GM23338 (cell line): Measurements from ENCODE around the gene APOL6. TPM values are rescaled to one million over a fixed set of nuclear protein-coding genes. Genes with fewer than 3 reads are reported as not detected.
A peak's percentile ranks its signal among the peaks of the same experiment; 100 is the strongest.

Source experiments
- ATAC-seq: fragments of 200-7000 bp; cut with Tn5 transposase; 3 replicates; pipeline ENCODE4 v1.9.1; 2020
- DNase-seq: peaks from one replicate; pipeline ENCODE4 v3.0.0-alpha.2; 2015; ENCODE audit warnings: low spot score
- H2AFZ ChIP-seq: fragments of 200-600 bp; sonication (generic); 2 replicates; pipeline ENCODE4 v1.8.0; 2016; ENCODE audit warnings: antibody characterized with exemption, mild to moderate bottlenecking, moderate library complexity
- H3F3A ChIP-seq: fragments of 200-600 bp; sonication (generic); replicated peaks from 2 replicates; pipeline ENCODE4 v1.8.0; 2017; ENCODE audit warnings: antibody characterized with exemption, mixed run types, low read depth
- H3K27ac ChIP-seq: fragments of 200-600 bp; sonication (generic); 2 replicates; pipeline ENCODE4 v1.6.1; 2016; ENCODE audit warnings: low read depth
- H3K27me3 ChIP-seq: fragments of 200-600 bp; sonication (generic); 2 replicates; pipeline ENCODE4 v1.8.0; 2016; ENCODE audit warnings: mild to moderate bottlenecking, mixed run types, moderate library complexity; ENCODE audit not compliant: insufficient read depth
- H3K36me3 ChIP-seq: fragments of 200-600 bp; sonication (generic); 2 replicates; pipeline ENCODE4 v1.8.0; 2016; ENCODE audit warnings: mild to moderate bottlenecking; ENCODE audit not compliant: insufficient read depth
- H3K4me1 ChIP-seq: fragments of 200-600 bp; sonication (generic); 2 replicates; pipeline ENCODE4 v1.8.0; 2016; ENCODE audit warnings: mild to moderate bottlenecking, moderate library complexity; ENCODE audit not compliant: insufficient read depth
- H3K4me2 ChIP-seq: fragments of 200-600 bp; sonication (generic); 2 replicates; pipeline ENCODE4 v1.7.1; 2017; ENCODE audit warnings: mixed run types
- H3K4me3 ChIP-seq: fragments of 200-600 bp; sonication (generic); 2 replicates; pipeline ENCODE4 v1.6.1; 2016; ENCODE audit warnings: mixed run types
- H3K79me2 ChIP-seq: fragments of 200-600 bp; sonication (generic); replicated peaks from 2 replicates; pipeline ENCODE4 v1.8.0; 2017; ENCODE audit warnings: mild to moderate bottlenecking; ENCODE audit not compliant: insufficient read depth
- H3K9me2 ChIP-seq: fragments of 200-600 bp; sonication (generic); 2 replicates; pipeline ENCODE4 v1.8.0; 2017; ENCODE audit not compliant: insufficient read depth
- H4K20me1 ChIP-seq: fragments of 200-600 bp; sonication (generic); replicated peaks from 2 replicates; pipeline ENCODE4 v1.8.0; 2017; ENCODE audit warnings: mild to moderate bottlenecking; ENCODE audit not compliant: insufficient read depth
- H3K27ac Mint-ChIP-seq: 2 replicates; pipeline ENCODE4 v1.8.0; 2020; ENCODE audit warnings: inconsistent platforms, mild to moderate bottlenecking, moderate library complexity, mixed read lengths
- H3K27me3 Mint-ChIP-seq: 3 replicates; pipeline ENCODE4 v1.8.0; 2022; ENCODE audit warnings: low read depth, mild to moderate bottlenecking, moderate library complexity, mixed read lengths, inconsistent platforms; ENCODE audit not compliant: insufficient read depth, poor library complexity
- H3K36me3 Mint-ChIP-seq: 3 replicates; pipeline ENCODE4 v1.8.0; 2021; ENCODE audit warnings: low read depth, mild to moderate bottlenecking, inconsistent platforms, moderate library complexity, mixed read lengths
- H3K4me1 Mint-ChIP-seq: 3 replicates; pipeline ENCODE4 v1.8.0; 2020; ENCODE audit warnings: mild to moderate bottlenecking, inconsistent platforms, mixed read lengths
- H3K4me3 Mint-ChIP-seq: 3 replicates; pipeline ENCODE4 v1.8.0; 2021; ENCODE audit warnings: moderate library complexity, mild to moderate bottlenecking, inconsistent platforms, mixed read lengths
- H3K9me3 Mint-ChIP-seq: 3 replicates; pipeline ENCODE4 v1.8.0; 2020; ENCODE audit warnings: moderate library complexity, mild to moderate bottlenecking, inconsistent platforms, mixed read lengths
- CREB1 ChIP-seq: fragments of 250-450 bp; sonication (Bioruptor Pico); IDR thresholded peaks from 2 replicates; pipeline ENCODE4 v1.5.0; 2020; ENCODE audit warnings: low read depth, mild to moderate bottlenecking, moderate library complexity
- EZH2phosphoT487 ChIP-seq: fragments of 200-600 bp; sonication (generic); IDR thresholded peaks from one replicate; pipeline ENCODE4 v1.8.1; 2018; ENCODE audit warnings: antibody characterized with exemption; ENCODE audit not compliant: unreplicated experiment
- JUNB ChIP-seq: IDR thresholded peaks from one replicate; pipeline ENCODE4 v1.6.1; 2016; ENCODE audit warnings: antibody characterized with exemption; ENCODE audit not compliant: unreplicated experiment
- NANOG ChIP-seq: IDR thresholded peaks from 2 replicates; pipeline ENCODE4 v1.6.1; 2016; ENCODE audit warnings: antibody characterized with exemption, borderline replicate concordance
- POLR2AphosphoS5 ChIP-seq: IDR thresholded peaks from 2 replicates; pipeline ENCODE4 v1.6.1; 2016; ENCODE audit warnings: antibody characterized with exemption, low read depth
- STAT1 ChIP-seq: IDR thresholded peaks from one replicate; pipeline ENCODE4 v1.6.1; 2016; ENCODE audit warnings: antibody characterized with exemption; ENCODE audit not compliant: unreplicated experiment
- ZNF114 ChIP-seq: fragments of 250-450 bp; sonication (Bioruptor Pico); IDR thresholded peaks from 2 replicates; pipeline ENCODE4 v1.5.0; 2020; ENCODE audit warnings: mild to moderate bottlenecking, moderate library complexity
- ZNF331 ChIP-seq: fragments of 250-450 bp; sonication (Bioruptor Pico); IDR thresholded peaks from 2 replicates; pipeline ENCODE4 v1.5.0; 2020; ENCODE audit warnings: low read depth, mild to moderate bottlenecking, moderate library complexity
- polyA plus RNA-seq: library from polyadenylated mRNA; unstranded; fragments of >200 nt; fragmentation: Nextera tagmentation; extraction: Ambion mirVana; gene quantifications from 2 replicates; pipeline ENCODE4 v1.2.1, GENCODE V29; 2016
- total RNA-seq: library from RNA; depleted of rRNA; stranded (reverse); fragments of >200 nt; shearing (Covaris generic); gene quantifications from 2 replicates; pipeline ENCODE4 v1.2.3, GENCODE V29; 2014
- TF ChIP-seq, protein P1 (sequence below), 2 experiments: fragments of 200-600 bp in 1 of 2; sonication (generic) in 1 of 2; conservative IDR thresholded peaks; 2 replicates each; pipeline versions ENCODE4 v1.5.1 to v1.6.1; 2016 to 2017; ENCODE audit warnings: antibody characterized with exemption in 2 of 2, low read depth in 2 of 2, mild to moderate bottlenecking in 2 of 2, moderate library complexity in 1 of 2
- TF ChIP-seq, protein P2 (sequence below): IDR thresholded peaks from 2 replicates; pipeline ENCODE4 v1.6.1; 2016; ENCODE audit warnings: antibody characterized with exemption
- TF ChIP-seq, protein P3 (sequence below): fragments of 250-450 bp; sonication (Bioruptor Pico); IDR thresholded peaks from 2 replicates; pipeline ENCODE4 v1.5.0; 2020; ENCODE audit warnings: mild to moderate bottlenecking, moderate library complexity
- TF ChIP-seq, protein P4 (sequence below): IDR thresholded peaks from one replicate; pipeline ENCODE4 v1.6.1; 2018; ENCODE audit warnings: antibody characterized with exemption; ENCODE audit not compliant: unreplicated experiment

APOL6 gene
- total and polyA plus RNA-seq, 2 experiments from 2014 or later, result 0.10 to 0.14 TPM

DNA sequence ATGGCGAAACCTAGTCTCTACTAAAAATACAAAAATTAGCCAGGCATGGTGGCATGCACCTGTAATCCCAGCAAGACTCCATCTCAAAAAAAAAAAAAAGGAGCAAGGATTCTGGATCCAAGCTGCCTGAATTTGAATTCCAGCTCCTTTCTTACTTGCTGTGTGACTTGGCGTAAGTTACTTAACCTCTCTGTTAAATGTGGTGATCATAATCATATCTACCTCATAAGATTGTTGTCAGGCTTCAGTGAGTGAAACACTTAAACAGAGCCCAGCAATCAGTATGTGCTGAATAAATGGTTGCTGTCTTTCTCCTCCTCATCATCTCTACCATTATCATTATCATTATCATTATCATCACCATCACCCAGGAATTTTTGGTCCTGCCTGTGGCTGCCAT is 33.8 kb upstream of the APOL6 start (continued):
- TF ChIP-seq, protein P1, sequence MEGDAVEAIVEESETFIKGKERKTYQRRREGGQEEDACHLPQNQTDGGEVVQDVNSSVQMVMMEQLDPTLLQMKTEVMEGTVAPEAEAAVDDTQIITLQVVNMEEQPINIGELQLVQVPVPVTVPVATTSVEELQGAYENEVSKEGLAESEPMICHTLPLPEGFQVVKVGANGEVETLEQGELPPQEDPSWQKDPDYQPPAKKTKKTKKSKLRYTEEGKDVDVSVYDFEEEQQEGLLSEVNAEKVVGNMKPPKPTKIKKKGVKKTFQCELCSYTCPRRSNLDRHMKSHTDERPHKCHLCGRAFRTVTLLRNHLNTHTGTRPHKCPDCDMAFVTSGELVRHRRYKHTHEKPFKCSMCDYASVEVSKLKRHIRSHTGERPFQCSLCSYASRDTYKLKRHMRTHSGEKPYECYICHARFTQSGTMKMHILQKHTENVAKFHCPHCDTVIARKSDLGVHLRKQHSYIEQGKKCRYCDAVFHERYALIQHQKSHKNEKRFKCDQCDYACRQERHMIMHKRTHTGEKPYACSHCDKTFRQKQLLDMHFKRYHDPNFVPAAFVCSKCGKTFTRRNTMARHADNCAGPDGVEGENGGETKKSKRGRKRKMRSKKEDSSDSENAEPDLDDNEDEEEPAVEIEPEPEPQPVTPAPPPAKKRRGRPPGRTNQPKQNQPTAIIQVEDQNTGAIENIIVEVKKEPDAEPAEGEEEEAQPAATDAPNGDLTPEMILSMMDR (conservative IDR thresholded peaks at IDR 0.05; ENCODE audit: low read depth in 2 of 2), result no peak
- no peak for TF ChIP-seq STAT1
- TF ChIP-seq POLR2AphosphoS5, result no peak
- TF ChIP-seq, protein P2, sequence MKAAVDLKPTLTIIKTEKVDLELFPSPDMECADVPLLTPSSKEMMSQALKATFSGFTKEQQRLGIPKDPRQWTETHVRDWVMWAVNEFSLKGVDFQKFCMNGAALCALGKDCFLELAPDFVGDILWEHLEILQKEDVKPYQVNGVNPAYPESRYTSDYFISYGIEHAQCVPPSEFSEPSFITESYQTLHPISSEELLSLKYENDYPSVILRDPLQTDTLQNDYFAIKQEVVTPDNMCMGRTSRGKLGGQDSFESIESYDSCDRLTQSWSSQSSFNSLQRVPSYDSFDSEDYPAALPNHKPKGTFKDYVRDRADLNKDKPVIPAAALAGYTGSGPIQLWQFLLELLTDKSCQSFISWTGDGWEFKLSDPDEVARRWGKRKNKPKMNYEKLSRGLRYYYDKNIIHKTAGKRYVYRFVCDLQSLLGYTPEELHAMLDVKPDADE, result no peak
- TF ChIP-seq JUNB, result no peak
- no peak for TF ChIP-seq ZNF114 (CRISPR knock-in tag)
- no peak for TF ChIP-seq ZNF331 (CRISPR knock-in tag)
- no peak for TF ChIP-seq CREB1 (CRISPR knock-in tag)
- TF ChIP-seq EZH2phosphoT487, result no peak
- TF ChIP-seq NANOG, result no peak

DNA sequence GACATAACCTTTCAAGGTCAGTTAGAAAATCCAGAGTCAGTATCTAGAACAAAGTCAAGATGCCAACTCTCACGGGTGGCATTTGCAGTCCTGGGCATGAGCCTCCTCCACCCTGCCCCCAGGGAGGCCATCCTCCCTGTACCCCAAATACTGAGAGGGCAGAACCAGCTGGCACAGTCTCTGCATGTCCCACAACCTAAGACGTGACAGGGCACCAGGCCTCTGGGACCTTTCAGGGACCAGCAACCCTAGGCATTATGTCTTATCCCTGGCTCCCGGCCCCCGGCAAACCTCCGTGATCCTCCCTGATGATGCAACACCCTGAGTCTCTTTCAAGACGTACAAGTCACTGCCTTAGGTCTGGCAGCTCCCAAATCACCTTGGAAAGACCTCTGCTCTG is 33.1 kb upstream of the APOL6 start:
- H3K4me1 Mint-ChIP-seq, result peaks cover 4% of the 10 kb centered on the region
- Histone ChIP-seq H3K4me1 (no peaks in the 10 kb centered on the region), H3K27me3 (no peaks in the 10 kb centered on the region), H3K79me2 (no peaks in the 10 kb centered on the region), H3K4me3 (no peak overlapping the region), H3F3A (no peaks in the 10 kb centered on the region), H3K36me3 (no peaks in the 10 kb centered on the region), H3K9me2 (no peaks in the 10 kb centered on the region; the same call in 1 of the 2 replicates), H2AFZ (peak overlapping the region; percentile 80), H3K4me2 (no peak overlapping the region), H3K27ac (no peak overlapping the region), H4K20me1 (no peaks in the 10 kb centered on the region)
- DNase-seq, result no peak
- ATAC-seq, result no peak
- no peak overlapping the region for H3K4me3 Mint-ChIP-seq
- peaks cover 12% of the 10 kb centered on the region for H3K27me3 Mint-ChIP-seq
- H3K27ac Mint-ChIP-seq, result peak overlapping the region; percentile 32
- H3K9me3 Mint-ChIP-seq, result no peaks in the 10 kb centered on the region
- H3K36me3 Mint-ChIP-seq, result no peaks in the 10 kb centered on the region
- TF ChIP-seq CREB1 (CRISPR knock-in tag) (no peak), EZH2phosphoT487 (no peak)
- TF ChIP-seq, protein P3, sequence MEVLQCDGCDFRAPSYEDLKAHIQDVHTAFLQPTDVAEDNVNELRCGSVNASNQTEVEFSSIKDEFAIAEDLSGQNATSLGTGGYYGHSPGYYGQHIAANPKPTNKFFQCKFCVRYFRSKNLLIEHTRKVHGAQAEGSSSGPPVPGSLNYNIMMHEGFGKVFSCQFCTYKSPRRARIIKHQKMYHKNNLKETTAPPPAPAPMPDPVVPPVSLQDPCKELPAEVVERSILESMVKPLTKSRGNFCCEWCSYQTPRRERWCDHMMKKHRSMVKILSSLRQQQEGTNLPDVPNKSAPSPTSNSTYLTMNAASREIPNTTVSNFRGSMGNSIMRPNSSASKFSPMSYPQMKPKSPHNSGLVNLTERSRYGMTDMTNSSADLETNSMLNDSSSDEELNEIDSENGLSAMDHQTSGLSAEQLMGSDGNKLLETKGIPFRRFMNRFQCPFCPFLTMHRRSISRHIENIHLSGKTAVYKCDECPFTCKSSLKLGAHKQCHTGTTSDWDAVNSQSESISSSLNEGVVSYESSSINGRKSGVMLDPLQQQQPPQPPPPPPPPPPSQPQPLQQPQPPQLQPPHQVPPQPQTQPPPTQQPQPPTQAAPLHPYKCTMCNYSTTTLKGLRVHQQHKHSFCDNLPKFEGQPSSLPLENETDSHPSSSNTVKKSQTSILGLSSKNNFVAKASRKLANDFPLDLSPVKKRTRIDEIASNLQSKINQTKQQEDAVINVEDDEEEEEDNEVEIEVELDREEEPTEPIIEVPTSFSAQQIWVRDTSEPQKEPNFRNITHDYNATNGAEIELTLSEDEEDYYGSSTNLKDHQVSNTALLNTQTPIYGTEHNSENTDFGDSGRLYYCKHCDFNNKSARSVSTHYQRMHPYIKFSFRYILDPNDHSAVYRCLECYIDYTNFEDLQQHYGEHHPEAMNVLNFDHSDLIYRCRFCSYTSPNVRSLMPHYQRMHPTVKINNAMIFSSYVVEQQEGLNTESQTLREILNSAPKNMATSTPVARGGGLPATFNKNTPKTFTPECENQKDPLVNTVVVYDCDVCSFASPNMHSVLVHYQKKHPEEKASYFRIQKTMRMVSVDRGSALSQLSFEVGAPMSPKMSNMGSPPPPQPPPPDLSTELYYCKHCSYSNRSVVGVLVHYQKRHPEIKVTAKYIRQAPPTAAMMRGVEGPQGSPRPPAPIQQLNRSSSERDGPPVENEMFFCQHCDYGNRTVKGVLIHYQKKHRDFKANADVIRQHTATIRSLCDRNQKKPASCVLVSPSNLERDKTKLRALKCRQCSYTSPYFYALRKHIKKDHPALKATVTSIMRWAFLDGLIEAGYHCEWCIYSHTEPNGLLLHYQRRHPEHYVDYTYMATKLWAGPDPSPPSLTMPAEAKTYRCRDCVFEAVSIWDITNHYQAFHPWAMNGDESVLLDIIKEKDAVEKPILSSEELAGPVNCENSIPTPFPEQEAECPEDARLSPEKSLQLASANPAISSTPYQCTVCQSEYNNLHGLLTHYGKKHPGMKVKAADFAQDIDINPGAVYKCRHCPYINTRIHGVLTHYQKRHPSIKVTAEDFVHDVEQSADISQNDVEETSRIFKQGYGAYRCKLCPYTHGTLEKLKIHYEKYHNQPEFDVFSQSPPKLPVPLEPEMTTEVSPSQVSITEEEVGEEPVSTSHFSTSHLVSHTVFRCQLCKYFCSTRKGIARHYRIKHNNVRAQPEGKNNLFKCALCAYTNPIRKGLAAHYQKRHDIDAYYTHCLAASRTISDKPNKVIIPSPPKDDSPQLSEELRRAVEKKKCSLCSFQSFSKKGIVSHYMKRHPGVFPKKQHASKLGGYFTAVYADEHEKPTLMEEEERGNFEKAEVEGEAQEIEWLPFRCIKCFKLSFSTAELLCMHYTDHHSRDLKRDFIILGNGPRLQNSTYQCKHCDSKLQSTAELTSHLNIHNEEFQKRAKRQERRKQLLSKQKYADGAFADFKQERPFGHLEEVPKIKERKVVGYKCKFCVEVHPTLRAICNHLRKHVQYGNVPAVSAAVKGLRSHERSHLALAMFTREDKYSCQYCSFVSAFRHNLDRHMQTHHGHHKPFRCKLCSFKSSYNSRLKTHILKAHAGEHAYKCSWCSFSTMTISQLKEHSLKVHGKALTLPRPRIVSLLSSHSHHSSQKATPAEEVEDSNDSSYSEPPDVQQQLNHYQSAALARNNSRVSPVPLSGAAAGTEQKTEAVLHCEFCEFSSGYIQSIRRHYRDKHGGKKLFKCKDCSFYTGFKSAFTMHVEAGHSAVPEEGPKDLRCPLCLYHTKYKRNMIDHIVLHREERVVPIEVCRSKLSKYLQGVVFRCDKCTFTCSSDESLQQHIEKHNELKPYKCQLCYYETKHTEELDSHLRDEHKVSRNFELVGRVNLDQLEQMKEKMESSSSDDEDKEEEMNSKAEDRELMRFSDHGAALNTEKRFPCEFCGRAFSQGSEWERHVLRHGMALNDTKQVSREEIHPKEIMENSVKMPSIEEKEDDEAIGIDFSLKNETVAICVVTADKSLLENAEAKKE (CRISPR knock-in tag), result no peak
- TF ChIP-seq, protein P4, sequence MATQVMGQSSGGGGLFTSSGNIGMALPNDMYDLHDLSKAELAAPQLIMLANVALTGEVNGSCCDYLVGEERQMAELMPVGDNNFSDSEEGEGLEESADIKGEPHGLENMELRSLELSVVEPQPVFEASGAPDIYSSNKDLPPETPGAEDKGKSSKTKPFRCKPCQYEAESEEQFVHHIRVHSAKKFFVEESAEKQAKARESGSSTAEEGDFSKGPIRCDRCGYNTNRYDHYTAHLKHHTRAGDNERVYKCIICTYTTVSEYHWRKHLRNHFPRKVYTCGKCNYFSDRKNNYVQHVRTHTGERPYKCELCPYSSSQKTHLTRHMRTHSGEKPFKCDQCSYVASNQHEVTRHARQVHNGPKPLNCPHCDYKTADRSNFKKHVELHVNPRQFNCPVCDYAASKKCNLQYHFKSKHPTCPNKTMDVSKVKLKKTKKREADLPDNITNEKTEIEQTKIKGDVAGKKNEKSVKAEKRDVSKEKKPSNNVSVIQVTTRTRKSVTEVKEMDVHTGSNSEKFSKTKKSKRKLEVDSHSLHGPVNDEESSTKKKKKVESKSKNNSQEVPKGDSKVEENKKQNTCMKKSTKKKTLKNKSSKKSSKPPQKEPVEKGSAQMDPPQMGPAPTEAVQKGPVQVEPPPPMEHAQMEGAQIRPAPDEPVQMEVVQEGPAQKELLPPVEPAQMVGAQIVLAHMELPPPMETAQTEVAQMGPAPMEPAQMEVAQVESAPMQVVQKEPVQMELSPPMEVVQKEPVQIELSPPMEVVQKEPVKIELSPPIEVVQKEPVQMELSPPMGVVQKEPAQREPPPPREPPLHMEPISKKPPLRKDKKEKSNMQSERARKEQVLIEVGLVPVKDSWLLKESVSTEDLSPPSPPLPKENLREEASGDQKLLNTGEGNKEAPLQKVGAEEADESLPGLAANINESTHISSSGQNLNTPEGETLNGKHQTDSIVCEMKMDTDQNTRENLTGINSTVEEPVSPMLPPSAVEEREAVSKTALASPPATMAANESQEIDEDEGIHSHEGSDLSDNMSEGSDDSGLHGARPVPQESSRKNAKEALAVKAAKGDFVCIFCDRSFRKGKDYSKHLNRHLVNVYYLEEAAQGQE, result no peak
- TF ChIP-seq, protein P2, result no peak
